HUES48 (cell line): ENCODE data around the gene MYBPH.

Experiments used
- H3K27ac ChIP-seq: one replicate; pipeline ENCODE4 v1.7.0; 2013; ENCODE audit warnings: low read depth, low read length, inconsistent platforms
- H3K27me3 ChIP-seq: 2 replicates; pipeline ENCODE4 v1.6.1; 2013; ENCODE audit warnings: mild to moderate bottlenecking, low read length; ENCODE audit not compliant: control insufficient read depth, insufficient read depth
- H3K36me3 ChIP-seq: 2 replicates; pipeline ENCODE4 v1.6.1; 2013; ENCODE audit warnings: low read length; ENCODE audit not compliant: control insufficient read depth, insufficient read depth
- H3K4me1 ChIP-seq: 2 replicates; pipeline ENCODE4 v1.6.1; 2013; ENCODE audit warnings: mild to moderate bottlenecking, low read length; ENCODE audit not compliant: control insufficient read depth, insufficient read depth
- H3K4me3 ChIP-seq: 2 replicates; pipeline ENCODE4 v1.5.1; 2013; ENCODE audit warnings: mild to moderate bottlenecking, low read depth, low read length
- H3K9ac ChIP-seq: 2 replicates; pipeline ENCODE4 v1.6.1; 2013; ENCODE audit warnings: mild to moderate bottlenecking, low read depth, low read length, moderate library complexity
- H3K9me3 ChIP-seq: 2 replicates; pipeline ENCODE4 v1.6.1; 2013; ENCODE audit warnings: low read length; ENCODE audit not compliant: control insufficient read depth, insufficient read depth

Gene MYBPH

DNA sequence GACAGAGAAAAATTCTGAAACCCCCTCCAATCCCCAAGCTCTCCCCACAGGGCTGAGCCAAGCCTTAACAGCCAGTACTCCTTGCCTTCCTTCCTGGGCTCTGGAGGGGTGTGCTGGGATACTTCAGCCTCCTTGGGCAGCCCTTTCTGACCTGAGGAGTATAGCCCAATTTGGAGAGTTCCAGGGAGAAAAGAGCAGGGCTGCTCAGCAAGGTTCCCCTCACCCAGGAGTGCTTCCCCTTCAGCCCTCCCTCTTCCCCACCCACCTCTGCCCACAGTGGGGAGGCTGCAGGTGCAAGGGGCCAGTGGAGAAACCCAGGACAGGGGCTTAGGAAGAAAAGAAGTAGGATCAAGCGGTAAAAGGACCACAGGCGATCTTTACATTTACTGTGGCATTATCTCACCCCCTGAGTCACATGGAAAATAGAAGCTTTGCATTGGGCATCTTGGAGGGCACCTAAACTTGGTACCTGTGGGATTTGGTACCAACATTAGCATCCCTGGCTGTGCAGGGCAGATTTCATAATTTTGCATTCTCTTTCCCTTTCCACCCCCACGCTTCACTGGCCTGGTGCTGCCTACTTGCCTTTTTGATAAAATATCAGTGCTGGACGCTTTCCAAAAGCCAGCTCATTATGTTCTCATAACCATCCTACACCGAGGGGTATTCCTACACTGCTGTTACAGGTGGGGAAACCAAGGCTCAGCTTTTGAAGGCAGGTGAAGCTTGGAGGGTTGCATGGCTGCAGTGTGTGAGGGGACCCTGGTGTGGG, 50.9 kb downstream of the MYBPH start:
- peaks cover 15% of the 10 kb centered on the region for H3K4me1 ChIP-seq

GRCh38 chr1:203124011-203124410, 51.6 kb downstream of the MYBPH start:
- H3K36me3 ChIP-seq, result no peaks in the 10 kb centered on the region
- no peaks in the 10 kb centered on the region for H3K9me3 ChIP-seq
- H3K27ac ChIP-seq, result no peak overlapping the region
- no peak overlapping the region for H3K4me3 ChIP-seq
- H3K4me1 ChIP-seq, result peaks cover 15% of the 10 kb centered on the region
- peaks cover 27% of the 10 kb centered on the region for H3K27me3 ChIP-seq
- no peak overlapping the region for H3K9ac ChIP-seq

More for the DNA sequence above, 50.9 kb downstream of the MYBPH start:
- Histone ChIP-seq H3K36me3 (no peaks in the 10 kb centered on the region), H3K4me3 (no peak overlapping the region), H3K9me3 (no peaks in the 10 kb centered on the region), H3K27me3 (peaks cover 32% of the 10 kb centered on the region), H3K27ac (no peak overlapping the region), H3K9ac (no peak overlapping the region)

- H3K9ac ChIP-seq, result no peak overlapping the region
- peaks cover 13% of the 10 kb centered on the region for H3K4me1 ChIP-seq
- H3K9me3 ChIP-seq, result no peaks in the 10 kb centered on the region
- H3K27ac ChIP-seq, result no peak overlapping the region
- no peak overlapping the region for H3K4me3 ChIP-seq
- H3K36me3 ChIP-seq, result no peaks in the 10 kb centered on the region
- H3K27me3 ChIP-seq, result peaks cover 13% of the 10 kb centered on the region
Measured at GRCh38 chr1:203122159-203122558, 53.5 kb downstream of the MYBPH start.

- Histone ChIP-seq H3K27ac (no peak overlapping the region), H3K4me1 (peaks cover 5% of the 10 kb centered on the region), H3K9me3 (no peaks in the 10 kb centered on the region), H3K4me3 (no peak overlapping the region), H3K36me3 (no peaks in the 10 kb centered on the region), H3K27me3 (peaks cover 13% of the 10 kb centered on the region), H3K9ac (no peak overlapping the region)
Measured at GRCh38 chr1:203121186-203122015, 54.2 kb downstream of the MYBPH start.

GRCh38 chr1:203120325-203121153, 55.1 kb downstream of the MYBPH start:
- Histone ChIP-seq H3K27ac (no peak overlapping the region), H3K9me3 (no peaks in the 10 kb centered on the region), H3K27me3 (peaks cover 16% of the 10 kb centered on the region), H3K36me3 (no peaks in the 10 kb centered on the region), H3K9ac (no peak overlapping the region), H3K4me3 (no peak overlapping the region), H3K4me1 (no peaks in the 10 kb centered on the region)
